NCI-H187 (cell line): ENCODE measurements around the gene SERPINH1.

Experiments
- DNase-seq, 2 experiments: peaks; one replicate each; lab custom pipeline; 2025; lab: John Stamatoyannopoulos, UW

The SERPINH1 gene

DNA sequence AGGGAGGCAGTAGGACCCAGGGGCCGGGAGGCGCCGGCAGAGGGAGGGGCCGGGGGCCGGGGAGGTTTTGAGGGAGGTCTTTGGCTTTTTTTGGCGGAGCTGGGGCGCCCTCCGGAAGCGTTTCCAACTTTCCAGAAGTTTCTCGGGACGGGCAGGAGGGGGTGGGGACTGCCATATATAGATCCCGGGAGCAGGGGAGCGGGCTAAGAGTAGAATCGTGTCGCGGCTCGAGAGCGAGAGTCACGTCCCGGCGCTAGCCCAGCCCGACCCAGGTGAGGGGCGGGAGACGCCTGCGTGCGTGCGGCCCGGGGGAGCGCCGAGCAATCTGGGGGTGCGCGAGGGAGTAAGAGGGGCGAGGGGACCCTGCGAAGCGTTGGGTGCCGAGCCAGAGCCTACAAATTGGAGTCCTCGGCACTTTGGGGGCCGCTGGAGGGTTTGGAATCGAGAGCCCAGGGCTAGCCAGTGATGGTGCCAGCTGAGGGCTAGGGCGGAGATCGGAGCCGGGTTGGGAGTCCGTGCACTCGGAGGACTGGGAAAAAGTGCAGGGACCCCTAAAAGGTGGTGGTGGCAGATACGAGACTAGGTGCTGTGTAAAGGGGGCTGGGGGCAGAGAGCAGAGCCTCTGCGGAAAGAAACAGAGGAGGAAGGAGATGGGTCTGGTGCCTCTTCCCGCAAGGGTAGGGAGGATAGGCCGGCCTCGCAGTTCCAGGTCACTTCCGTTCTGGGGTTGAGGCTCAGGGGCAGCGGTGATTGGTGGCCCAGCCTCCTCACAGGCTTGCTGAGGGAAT is at the start of gene SERPINH1:
TSS of gene SERPINH1 (plus strand) at position 206 of the 788 bp plus-strand sequence. CDS start 4,097 bp downstream, outside the sequence.
- DNase-seq: no peak

DNA sequence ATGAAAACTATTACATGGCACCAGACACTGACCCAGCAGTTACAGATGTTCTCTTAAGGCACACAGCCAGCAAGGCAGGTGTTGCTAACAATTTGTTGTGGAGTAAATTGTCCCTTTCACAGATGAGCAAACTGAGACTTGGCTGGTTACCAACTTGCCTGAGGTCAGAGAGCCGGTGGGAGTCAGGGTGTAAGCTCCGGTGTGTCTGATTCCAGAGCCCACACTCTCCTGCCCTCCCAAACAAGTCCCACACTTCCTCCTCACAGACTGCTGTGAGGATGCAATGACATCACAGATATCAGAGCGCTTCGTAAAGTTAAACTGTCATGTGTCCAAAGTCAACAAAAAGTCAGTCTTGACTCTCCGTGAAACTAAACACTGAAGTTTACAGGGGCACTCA is 48.8 kb upstream of the SERPINH1 start:
- DNase-seq: no peak

DNA sequence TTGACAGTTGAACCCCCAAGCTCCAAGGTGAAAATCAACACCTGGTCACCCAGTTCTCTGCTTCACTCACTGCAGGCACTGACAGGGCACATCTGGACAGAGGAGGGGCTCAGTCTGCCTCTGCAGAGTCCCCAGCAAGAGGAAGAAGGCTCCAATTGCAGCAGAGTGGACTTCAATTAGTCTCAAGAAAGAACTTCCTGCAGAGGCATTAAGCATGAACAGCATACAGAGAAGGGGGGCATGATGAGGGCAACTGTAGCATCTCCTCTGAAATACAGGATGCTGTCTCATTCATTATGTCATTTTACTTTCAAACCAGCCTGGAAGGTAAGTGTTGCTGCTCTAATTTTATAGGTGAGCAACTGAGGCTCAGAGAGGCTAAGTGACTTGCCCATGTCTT is 47.5 kb upstream of the SERPINH1 start:
- DNase-seq: no peak

- no peak for DNase-seq
Observed at GRCh38 chr11:75516140-75516539, 45.9 kb upstream of the SERPINH1 start.

DNA sequence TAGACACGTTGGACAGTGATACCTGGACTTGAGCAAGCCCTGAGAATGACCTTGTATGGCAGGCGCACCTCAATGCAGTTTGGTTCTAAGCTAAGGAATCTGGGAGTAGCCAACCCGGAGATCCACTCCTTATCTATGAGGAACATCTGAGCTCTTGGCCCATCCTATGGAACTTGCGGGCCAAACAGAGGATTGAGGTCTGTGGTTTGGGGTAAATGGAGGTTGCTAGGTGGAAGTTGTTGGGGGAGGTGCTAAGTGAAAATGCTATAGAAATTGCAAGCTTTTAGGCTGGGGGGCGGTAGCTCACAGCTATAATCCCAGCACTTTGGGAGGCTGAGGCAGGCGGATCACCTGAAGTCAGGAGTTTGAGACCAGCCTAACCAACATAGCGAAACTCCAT is 45.2 kb upstream of the SERPINH1 start:
- no peak for DNase-seq

GRCh38 chr11:75518204-75518549 is 43.9 kb upstream of the SERPINH1 start:
- DNase-seq: no peak

GRCh38 chr11:75518771-75519653 is 43.0 kb upstream of the SERPINH1 start:
- DNase-seq: no peak

- no peak for DNase-seq
Observed at GRCh38 chr11:75520688-75521087, 41.4 kb upstream of the SERPINH1 start.

DNA sequence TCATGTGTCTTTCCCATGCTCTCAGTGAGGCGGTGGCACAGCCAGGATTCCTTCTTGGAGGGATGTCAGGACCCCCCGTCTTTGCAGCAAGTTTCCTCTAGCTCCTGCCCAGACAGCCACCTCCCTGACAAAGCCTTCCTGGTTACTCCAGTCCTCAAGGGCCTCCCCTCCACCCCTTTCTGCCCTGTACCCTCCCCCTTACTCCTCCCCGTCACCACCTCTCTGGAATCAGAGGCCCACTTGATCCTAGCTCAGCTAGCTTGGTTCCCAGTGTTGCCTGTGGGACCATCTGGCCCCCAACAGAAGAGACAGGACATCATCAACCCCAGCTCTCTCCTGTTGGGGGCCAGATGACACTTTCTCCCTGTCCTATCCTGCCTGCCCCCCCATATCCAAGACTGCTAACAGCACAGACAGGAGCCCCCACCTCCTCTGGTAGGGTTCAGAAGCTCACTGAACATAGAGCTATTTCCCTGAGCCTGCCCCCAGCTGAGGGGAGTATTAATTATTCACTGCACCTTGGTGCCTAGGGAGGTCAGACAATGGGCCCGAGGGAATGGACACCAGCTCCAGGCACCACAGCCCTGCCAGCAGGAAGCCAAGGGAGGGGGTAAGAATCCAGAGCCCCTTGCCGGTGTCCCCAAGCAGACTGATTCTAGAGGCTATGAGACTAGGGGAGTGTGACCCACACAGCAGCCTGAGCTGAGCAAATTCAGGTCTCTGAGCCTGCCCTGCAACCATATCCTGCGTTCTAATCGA is 39.6 kb upstream of the SERPINH1 start:
- DNase-seq: no peak

- DNase-seq: no peak
Observed at GRCh38 chr11:75523189-75523588, 38.9 kb upstream of the SERPINH1 start.

GRCh38 chr11:75523811-75524664 is 38.0 kb upstream of the SERPINH1 start:
- no peak for DNase-seq

DNA sequence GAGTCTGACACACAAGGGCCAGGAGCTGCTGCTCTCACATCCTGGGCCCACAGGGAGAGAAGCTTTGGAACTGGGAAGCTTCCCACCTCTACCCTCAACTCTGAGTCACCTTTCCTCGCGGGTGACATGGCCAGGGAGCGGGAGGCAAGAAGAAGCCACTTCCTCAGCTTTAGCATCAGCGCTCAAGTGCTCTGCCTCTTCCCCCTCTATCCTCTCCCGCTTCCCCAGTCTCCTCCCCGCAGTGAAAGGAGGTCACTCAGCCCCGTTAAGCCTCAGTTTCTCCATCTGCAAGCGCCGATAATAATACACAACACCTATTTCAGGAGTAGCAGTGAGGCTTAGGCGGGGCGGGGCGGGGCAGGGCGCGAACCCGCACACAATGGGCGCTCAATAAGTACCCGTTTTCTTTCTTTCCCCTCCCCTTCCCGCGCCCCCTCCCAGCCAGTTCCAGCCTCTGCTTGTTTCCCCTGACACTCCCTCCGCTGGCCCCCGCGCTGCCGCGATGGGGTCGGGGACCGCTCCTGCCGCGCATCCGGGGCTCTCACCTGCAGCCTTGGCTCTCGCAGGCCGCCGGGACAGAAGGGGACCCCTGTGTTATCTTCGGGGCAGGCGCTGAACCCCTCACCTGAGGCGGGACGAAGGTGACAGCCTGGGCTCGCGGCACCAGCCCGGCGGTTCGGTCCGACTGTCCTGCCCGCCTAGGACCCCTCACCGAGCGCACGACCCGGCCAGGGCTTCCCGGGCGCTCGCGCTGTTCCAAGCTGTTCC is 37.2 kb upstream of the SERPINH1 start:
- DNase-seq: no peak

DNA sequence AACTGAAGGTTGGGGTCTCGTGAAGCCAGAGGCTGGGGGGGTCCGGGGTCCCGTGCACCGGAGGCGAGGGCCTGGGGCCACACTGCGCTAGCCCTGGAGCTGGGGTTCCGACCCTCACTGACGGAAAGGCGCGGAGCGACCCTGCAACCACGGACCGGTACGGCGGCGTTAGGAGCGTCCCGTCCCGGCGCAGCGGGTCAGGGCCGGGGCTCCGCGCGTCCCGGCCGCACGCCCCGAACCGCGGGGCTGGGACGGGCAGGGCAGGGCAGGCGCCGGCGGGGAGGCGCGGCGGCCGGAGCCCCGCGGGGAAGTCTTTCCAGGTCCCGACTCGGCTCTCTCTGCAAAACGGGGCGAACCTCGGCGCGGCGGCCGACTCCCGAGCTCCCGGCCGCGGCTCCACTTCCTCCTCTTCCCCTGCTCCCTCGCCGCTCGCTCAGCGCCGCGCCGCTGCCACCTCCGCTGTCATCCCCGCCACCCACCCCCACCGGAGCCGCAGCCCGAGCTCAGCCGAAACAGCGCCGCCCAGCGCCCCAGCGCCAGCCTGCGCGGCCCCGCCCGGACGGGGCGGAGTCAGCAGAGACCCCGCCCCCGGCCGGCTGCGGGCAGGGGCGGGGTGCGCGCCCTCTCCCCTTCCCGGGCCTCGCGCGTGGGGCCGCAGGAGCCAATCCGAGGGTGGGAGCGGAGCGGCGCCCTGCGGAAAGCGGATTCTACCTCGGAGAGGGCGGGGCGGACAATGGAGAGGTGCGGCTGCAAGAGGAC is 36.4 kb upstream of the SERPINH1 start, which contains the start of gene GDPD5:
TSS of gene GDPD5 (minus strand) at position 509 of the 759 bp plus-strand sequence. CDS start 48,206 bp downstream, outside the sequence.
- DNase-seq: peak; percentile 75 to 86

DNA sequence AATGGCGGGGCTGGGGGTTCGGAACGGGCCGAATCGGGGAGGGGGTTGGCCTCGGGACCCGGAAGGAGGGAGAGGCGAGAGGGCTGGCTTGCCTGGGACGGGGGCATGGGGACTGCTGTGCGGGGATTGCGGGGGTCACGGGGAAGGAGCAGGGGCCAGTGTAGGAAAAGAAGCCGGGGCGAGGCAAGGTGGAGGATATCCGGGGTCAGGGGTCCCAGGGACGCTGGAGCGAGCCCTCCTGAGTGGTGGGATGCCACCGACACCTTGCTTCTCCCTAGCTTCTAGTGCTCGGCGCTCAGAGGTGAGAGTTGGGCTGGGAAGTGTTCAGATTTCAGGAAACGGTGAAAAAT is 35.9 kb upstream of the SERPINH1 start:
- DNase-seq: no peak

DNA sequence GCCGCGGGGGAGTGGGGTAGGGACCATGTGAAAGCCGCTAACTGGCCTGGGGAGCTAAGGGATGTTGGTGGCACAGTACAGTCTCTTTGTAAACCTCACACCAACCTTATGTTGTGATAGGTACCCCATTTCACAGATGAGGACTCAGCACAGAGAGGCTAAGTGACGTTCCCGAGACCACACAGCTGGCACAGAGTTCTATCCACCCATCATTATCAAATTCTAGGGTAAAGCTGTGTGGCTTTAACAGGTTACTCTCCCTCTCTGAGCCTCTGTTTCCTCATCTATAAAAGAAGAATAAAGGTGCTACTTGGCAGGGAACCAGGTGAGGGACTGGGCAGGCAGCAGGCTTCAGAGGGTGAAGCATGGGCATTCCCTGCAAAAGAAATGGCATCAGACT is 34.9 kb upstream of the SERPINH1 start:
- no peak for DNase-seq

- DNase-seq: no peak
Observed at GRCh38 chr11:75527938-75528735, 33.9 kb upstream of the SERPINH1 start.

DNA sequence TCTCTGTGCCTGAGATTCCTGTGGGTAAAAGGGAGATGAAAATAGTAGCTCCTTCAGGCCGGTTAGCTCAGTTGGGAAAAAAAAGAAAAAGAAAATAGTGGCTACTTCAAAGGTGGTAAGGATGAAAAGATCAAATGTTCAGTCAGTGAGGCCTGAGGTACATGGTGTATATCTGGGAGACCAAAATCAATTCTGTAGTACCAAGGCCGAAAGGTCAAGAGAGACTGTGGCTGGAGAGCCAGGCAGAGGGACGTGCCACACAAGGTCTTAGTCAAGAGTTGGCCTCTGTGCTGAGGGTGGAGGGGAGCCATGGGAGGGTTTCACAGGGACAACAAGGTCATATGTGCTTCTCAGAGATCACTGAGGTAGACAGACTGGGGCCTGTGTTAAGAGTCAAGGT is 31.5 kb upstream of the SERPINH1 start:
- no peak for DNase-seq

DNA sequence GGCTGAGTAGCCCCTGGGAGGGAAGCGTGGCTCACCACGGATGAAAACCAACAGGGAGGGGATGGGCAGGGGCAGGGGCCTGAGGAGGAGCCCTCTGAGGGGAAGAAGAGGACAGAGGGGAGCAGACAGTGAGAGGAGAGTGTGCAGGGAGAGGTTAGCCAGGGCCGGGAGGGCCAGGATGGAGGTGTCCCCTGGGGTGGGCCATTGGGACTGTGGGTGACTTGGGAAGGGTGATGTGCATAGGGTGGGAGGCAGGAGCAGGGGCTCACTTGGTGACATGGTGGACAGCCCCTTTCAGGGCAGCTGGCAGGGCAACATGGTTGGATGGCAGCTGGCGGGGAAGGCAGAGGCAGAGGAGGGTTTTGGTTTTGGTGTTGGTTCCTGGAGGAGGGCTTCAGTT is 30.7 kb upstream of the SERPINH1 start:
- DNase-seq: no peak
